Fibroblast of skin of right quadriceps (primary cell): ENCODE data around the gene SCNN1G.
"Not testable (repeated sequence)": the region's sequence is repeated elsewhere in the genome, so short reads cannot be mapped to it uniquely, and the experiment has no call there.

ENCODE experiments used
- DNase-seq: peaks from one replicate; pipeline ENCODE4 v3.0.0-alpha.2; 2013

Gene SCNN1G, protein sequence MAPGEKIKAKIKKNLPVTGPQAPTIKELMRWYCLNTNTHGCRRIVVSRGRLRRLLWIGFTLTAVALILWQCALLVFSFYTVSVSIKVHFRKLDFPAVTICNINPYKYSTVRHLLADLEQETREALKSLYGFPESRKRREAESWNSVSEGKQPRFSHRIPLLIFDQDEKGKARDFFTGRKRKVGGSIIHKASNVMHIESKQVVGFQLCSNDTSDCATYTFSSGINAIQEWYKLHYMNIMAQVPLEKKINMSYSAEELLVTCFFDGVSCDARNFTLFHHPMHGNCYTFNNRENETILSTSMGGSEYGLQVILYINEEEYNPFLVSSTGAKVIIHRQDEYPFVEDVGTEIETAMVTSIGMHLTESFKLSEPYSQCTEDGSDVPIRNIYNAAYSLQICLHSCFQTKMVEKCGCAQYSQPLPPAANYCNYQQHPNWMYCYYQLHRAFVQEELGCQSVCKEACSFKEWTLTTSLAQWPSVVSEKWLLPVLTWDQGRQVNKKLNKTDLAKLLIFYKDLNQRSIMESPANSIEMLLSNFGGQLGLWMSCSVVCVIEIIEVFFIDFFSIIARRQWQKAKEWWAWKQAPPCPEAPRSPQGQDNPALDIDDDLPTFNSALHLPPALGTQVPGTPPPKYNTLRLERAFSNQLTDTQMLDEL

DNA sequence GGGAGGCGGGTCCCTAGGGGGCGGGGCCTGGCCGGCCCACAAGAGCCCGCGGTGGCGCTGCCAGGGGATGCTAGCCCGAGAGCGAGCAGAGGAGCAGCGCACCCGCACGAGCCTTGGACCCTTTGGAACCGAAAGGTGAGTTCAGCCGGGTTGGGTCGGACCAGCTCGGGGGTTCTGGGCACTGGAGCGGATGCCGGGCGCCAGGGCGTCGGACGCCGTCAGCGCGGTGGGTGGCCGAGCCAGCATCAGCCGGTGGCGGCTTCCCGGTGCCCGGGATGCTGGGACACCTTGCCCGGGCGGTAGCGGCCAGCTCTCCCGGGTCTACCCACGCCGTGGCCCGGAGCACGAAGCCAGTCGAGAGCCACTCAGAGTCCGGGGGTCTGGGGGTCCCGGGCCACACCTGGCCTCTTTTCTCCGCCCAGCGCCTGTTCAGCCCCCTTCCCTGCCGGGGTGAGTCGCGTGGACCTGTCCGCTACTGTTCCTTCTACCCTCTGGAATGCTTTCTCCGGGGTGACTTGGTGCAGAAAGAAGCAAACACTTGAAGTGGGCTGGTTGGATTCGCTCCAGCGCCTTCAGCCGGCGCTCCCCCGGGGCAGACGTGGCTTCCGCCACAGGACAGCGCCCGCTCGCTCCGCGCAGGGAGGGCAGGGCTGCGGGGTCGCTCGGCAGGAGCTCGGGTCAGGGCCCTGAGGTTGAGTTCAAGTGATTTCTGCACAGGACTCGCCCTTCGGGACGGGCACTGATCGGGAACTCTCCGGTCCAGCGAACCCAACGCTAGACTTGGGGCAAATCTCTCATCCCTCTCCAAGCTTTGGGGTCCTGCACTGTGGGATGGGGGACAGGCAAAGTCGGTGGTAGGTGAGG is at the start of gene SCNN1G:
Gene SCNN1G (plus strand): TSS at position 67 of the 864 bp plus-strand sequence. CDS start 3,527 bp downstream, outside the sequence.
- DNase-seq: no peak

DNA sequence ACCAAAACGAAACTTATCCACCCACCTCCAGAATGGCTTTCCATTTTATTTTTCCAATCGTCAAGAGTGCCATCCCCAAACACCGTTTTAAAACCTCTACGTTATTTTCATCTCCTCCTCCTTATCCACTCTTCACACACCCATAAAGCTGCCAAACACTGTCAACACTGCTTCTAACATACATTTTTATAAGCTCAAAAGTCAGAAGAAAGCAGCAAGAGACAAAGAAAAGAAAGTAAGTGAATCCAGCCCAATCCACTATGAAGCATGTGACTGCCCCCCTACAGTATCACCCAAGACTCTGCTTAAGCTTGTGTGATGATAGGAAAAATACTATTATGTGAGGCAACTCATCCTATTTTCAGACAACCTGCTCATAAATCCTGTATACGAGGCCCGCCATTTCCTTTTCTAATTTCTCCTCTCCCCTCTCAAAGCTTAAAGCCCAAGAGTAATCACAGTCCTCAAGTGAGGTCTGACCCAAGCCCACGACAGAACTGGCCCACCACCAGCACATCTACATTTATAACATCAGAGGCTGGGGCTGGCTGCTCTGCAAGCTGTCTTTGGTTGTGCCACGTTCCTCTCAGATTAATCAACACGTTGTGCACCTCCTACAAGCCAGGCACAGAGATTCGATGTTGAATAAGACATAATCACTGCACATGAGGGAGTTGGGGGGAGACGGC is 49.6 kb upstream of the SCNN1G start:
- peak; percentile 66 for DNase-seq

DNA sequence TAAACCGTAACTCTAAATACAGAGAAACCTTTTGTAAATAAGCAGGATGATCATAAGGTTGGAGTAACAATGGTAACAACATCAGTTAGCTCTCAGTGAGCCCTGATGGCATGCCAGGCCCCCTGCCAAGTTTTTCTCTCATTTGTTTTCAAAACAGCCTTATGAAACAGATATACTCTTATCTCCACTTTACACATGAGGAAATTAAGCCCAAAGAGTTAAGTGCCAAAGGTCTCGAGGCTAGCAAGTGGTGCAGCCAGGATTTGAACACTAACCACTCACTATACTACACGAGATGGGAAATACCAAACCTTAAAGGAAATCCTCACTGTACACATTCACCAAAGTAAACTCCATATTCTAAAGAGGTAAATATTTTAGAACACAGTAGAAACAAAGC is 48.3 kb upstream of the SCNN1G start:
- DNase-seq: no peak

DNA sequence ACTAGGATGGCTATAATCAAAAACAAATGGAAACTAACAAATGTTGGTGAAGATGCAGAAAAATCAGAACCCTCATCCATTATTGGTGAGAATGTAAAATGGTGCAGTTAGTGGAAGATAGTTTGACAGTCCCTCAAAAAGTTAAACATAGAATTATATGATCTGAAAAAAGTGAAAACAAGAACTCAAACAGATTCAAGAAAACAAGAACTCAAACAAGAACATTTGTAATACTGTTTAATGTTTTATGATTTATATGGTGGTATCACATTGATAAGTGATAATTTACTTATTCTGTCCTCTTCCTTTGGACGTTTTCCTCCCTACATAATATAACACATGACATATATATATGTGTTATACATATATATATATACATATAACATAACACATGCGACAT is 45.3 kb upstream of the SCNN1G start:
- no peak for DNase-seq

DNA sequence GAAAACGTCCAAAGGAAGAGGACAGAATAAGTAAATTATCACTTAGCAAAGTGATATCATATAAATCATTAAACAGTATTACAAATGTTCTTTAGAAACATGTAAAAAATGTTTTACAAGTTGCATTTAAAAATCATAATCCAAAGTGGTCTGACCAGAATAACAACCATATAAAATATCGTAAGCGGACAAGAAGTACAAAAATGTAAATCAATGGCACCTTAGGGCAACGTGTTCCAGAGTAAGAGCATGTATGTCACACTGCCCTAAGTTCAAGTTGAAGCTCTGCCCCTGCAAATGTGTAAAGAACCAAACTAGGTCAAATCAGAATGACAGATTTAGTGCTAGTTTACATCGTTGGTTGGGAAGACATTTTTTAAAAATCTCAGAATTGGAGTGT is 44.7 kb upstream of the SCNN1G start:
- DNase-seq: no peak

DNA sequence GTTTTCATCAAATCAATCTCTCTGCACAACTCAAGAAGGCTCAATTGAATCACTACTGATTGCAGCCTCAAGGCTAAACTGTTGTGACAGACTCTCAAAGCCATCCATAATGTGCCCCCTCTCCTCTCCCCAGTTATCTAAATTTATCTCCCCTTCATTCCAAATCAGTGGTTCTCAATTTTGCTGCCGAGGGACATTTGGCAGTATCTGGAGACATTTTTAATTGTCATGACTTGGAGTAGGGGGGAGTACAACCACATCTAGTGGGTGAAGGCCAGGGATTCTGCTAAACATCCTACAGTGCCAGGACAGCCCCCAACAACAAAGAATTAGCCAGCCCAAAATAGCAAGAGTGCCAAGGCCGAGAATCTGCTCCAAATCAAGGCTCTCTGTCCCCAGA is 42.4 kb upstream of the SCNN1G start:
- DNase-seq: no peak

DNA sequence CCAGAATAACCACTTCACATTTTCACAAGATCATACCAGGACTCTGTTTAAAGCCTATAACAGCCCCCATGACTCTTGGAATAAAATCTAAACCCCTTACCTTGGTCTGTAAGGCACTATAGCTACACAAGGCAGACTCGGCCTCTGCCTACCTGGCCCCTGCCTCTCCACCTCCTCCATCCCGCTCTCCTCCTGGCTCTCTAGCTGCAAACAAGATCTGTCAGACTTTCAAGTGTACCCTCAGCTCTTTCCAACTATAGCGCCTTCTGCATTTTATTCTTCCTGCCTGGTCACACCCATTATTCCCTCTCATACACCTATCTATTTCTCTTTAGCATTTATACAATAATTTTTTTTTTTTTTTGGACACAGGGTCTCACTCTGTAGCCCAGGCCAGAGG is 41.5 kb upstream of the SCNN1G start:
- no peak for DNase-seq

DNA sequence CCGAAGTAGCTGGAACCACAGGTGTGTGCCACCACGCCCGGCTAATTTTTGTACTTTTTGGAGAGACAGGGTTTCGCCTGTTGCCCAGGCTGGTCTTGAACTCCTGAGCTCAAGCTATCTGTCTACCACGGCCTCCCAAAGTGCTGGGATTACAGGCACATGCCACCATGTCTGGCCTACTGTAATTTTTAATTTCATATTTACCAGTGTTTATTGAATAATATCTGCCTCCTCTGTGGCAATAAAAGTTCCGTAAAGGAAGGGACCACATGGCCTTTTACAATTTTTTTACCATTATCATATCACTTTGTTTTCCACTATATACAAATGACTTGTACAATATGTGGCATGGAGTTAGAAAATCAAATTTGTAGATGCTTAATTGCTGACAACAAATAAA is 41.0 kb upstream of the SCNN1G start:
- DNase-seq: no peak

DNA sequence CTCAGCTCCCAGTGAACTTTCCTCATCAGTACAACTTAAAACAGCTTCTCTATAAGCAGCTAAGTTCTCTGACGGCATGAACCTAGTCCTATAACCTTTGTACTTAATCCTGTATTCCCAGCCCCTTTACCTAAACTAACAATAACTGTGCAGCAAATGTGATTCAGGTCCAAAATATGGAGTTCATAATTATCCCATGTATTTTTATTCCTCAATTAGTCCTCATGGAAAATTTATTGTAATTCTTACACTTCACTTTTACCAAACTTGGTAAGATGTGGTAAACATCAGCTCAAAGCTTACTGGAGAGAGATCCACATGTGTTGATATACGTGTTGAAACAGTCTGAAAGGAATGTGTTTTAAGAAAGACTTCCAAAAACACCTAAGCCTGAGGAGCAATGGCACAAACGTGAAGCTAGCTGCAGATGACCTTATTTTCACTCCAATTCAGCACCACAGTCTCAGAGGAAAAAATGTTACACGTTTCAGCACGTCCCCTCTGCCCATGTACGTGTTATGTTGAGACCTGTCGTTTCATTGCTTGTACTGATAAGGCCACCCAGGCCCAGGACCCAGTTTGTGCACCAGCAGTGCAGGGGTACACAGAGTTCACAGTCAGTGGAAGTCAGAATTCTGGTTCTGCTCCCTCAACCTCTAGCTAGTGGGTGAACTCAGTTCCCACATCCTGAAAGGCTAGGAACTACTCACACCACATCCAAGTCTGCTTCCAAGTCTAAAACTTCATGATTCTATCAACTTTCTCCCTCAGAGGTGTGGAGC is 40.4 kb upstream of the SCNN1G start:
- DNase-seq: no peak

DNA sequence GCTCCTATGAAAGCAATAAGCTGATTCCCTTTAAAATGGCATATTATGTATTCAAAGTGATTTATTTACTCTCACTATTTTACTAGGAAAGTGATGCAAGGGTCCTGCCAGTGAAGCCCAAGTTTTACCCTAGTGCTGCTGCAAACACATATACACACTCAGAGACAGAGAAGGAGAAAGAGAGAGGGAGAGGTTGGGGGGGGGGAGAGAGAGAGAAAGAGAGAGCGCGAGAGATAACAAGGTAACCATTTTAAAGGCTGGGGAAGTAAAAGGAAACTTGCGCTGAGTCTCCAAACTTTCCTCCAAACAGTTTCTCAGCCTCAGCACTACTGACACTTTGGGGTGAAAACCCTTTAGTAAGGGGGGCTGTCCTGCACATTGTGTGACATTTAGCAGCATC is 39.2 kb upstream of the SCNN1G start:
- DNase-seq: no peak

DNA sequence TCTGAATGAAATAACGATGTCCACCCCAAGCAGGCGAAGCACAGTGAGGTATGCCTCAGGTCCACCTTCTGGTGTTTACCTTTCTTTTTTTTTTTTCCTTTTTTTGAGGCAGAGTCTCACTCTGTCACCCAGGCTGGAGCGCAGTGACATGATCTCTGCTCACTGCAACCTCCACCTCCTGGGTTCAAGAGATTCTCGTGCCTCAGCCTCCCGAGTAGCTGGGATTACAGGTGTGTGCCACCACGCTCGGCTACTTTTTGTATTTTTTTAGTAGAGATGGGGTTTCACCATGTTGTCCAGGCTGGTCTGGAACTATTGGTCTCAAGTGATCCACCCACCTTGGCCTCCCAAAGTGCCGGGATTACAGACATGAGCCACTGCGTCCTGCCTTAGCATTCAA is 38.2 kb upstream of the SCNN1G start:
- DNase-seq: not testable (repeated sequence)

DNA sequence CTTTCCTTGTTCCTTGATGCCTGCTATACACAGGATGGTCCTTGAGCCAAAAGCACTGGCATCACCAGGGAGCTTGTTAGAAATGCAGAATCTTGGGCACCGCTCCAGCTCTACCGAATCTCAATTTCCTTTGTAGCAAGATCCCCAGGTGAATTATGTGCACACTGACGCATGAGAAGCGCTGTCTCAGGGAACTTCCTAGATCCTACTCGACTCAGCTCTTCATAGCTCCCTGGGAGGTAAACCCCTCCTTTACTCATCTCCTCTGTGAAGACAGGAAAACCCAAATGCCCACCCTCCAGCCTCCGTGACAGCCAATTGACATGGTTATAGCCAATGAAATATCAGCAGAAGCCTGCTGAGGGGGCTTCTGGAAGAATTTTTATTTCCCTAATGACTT is 37.4 kb upstream of the SCNN1G start:
- DNase-seq: no peak

DNA sequence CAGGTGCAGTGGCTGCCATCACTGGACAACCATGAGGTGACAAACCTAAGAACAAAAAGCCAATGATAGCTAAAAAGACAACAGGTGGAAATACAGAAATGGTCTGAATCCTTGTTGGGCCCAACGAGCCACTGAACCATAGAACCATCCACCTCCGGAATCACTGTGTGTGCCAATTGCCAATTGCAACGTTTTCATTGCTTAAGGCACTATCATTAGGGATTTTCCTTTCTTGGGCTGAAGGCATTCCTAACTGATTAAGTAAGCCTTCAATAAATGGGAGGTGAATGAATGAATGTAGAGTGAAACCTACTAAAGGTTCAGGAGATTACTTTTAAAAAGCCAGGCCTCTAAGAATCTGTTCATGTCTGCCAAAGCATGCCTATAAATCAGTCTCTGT is 36.9 kb upstream of the SCNN1G start:
- peak; percentile 49 for DNase-seq

DNA sequence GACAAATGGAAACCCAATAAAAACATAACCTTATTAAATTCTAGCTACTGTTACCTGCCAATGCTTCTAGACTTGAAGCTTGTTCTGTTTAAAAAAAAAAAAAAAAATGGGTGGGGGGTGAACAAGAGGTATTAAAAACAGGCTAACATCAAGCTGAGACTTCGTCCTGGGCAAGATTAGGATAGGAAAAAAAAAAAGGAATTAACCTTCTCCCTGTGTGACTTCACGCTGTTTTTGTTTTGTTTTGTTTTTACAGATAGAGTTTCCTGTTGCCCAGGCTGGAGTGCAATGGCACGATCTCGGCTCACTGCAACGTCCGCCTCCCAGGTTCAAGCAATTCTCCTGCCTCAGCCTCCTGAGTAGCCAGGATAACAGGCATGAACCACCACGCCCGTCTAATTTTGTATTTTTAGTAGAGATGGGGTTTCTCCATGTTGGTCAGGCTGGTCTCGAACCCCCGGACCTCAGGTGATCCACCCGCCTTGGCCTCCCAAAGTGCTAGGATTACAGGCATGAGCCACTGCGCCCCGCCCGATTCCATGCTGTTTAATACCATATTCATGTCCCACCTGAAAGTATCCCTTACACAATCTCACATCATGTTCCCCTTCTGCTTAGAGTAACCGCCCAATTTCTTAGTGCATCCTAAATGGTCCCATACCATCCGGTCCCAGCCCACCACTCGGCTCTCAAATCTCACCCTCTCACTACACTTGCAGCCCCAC is 35.5 kb upstream of the SCNN1G start:
- DNase-seq: no peak

DNA sequence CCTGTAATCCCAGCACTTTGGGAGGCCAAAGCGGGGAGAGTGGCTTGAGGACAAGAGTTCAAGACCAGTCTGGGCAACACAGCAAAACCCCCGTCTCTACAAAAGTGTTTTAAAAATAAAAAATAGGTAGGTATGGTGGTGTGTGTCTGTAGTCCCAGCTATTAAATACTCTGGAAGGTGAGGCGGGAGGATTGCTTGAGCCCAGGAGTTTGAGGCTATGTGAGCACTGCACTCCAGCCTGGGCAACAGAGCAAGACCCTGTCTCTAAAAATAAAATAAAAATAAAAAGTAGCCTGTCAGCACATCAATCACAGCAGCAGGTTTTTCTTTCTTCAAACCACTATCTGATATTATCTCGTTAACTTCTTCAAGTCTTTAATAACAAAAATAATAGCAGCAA is 34.9 kb upstream of the SCNN1G start:
- no peak for DNase-seq

DNA sequence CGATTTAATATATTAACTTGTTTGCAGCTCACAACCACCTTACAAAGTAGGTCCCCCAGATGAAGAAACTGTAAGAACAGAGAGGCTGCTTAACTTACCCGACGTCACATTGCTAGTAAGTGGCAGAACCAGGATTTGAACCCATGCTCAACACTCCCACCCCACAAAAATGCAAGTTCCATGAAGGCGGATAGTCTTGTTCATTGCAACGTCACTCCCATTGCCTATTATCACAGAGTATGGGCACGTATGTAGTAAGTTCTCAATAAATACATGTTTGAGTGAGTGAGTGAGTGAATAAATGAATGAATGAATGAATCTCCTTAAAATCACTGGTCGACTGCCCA is 34.4 kb upstream of the SCNN1G start:
- DNase-seq: no peak

DNA sequence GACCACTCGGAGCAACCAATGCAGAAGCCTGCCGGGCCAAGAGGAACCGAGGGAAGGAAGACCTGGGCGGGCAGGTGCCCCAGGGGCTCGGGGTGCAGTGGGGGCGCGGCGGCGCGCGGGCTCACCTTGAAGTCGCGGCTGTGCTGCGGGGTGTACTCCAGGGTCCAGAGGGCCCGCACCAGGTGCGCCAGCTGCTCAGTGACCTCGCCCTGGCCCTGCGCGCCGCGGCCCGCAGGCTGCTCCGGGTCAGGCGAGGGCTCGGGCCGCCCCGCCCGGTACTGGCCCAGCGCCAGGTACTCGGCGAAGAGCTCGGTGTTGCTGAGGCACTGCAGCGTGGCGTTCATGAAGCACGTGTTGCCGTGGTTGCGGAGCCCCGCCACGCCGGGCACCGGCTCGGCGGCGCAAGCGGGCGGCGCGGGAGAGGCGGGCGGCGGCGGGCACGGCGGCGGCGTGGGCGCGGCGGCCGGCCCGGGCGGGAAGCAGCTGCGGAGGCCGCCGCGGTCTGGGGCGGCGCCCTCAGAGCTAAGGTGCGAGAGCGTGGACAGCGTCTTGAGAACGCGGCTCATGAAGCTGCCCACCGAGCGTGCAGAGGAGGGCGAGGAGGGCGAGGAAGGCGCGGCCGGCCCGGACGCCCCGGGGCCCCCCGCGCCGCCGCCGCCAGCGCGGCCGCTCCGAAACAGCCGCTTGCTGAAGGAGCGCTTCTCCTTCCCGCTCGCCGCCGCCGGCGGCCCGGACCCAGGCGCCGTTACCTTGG is 33.9 kb upstream of the SCNN1G start:
- DNase-seq: peak; percentile 40

DNA sequence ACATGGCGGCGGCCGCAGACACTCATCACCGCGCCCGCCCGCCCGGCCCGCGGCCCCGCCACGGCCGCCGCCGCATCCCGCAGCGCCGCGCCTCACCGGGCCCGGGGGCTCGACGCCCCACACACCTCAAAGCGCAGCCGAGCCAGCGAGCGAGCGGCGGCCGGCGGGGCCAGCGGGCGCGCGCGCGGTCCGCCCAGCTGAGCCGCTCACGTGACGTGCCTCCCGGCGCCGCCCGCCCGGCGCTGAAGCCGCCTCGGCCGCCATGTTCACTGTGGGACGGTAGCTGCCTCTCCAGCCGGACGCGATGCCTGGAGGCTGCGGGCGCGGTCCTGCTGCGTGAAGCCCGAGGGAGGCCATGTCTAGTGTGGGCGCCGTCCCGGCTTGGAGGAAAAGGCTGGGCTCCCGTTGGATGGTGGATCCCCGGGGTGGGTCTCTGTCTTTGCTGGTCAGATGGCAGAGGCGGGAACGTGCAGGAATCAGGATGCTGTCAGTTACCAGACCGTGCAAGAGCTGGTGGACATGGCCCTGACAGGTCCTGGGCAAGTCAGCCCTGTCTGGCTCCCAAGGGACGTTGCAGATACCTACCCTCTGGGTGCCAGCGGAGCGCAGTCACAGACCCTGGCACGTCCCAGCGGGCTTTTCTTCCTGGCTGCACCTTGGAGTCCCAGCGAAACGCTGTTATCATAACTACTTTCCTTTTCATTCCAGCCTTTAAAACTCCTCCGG is 33.1 kb upstream of the SCNN1G start, which contains the start of gene USP31:
Gene USP31 (minus strand): TSS at position 186 of the 726 bp plus-strand sequence. CDS start 182 bp downstream, at position 4.
- DNase-seq: peak; percentile 95

DNA sequence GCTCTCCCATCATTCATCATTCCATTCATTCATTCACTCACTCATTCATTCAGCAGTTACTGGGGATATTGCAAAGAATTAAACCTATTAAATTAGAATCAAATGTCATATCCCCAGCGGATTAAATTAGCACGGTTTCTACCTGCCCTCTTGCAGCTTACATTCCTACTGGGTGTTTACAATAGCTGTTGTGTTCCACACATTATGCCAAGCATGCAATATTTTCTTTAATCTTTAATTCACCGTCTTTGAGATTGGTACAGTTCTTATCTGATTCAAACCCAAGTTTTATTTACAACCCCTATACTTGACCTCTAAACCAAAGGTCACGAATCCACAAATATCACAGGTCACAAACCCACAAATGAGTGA is 32.6 kb upstream of the SCNN1G start:
- no peak for DNase-seq
